Measurements from ENCODE around the gene GLYR1.

GLYR1 gene

GRCh38 chr16:4846503-4846900 lies 586 bp downstream of the GLYR1 start:
- DNase-seq, result no peak

DNA sequence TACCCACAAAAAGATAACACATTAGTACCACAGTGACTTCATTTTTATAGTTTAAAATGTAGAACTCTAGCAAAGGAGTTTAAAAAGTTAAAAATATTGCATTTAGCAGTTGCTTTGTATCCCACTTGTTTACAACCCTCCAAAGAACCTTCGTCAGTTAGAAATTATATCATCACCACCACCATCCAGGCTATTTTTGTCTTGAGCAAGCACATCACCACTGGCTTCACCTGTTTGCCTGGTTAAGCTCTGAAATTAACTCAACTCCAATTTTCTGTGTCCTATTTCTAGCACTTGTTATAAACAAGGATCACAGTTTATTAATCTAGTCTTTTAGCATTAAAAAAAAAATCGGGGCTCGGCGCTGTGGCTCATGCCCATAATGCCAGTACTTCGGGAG lies 6.1 kb downstream of the GLYR1 start:
- no peak for DNase-seq

GRCh38 chr16:4839942-4840341 lies 7.1 kb downstream of the GLYR1 start:
- DNase-seq, result no peak

GRCh38 chr16:4837733-4838501 lies 9.2 kb downstream of the GLYR1 start:
- no peak for DNase-seq

DNA sequence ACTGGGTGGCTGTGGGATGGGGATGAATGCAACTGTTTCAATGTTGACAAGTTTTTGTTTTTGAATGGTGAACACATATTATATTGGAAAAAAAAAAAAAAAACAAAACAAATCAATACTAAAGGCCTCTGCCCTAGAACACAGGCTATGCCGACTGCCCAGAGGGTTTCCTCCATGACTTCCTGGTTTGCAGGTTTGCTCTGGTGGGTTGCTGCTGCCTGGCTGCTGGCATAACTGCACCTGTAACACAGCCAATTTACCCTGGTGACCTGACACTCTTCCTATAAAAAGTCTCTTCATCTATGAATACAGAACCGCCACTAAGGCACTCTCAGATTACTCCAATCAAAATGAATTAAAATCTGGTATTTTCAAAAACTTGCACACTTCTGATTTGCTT lies 10.4 kb downstream of the GLYR1 start:
- no peak for DNase-seq

- DNase-seq, result no peak
Observed at GRCh38 chr16:4833584-4833983, 13.5 kb downstream of the GLYR1 start.

DNA sequence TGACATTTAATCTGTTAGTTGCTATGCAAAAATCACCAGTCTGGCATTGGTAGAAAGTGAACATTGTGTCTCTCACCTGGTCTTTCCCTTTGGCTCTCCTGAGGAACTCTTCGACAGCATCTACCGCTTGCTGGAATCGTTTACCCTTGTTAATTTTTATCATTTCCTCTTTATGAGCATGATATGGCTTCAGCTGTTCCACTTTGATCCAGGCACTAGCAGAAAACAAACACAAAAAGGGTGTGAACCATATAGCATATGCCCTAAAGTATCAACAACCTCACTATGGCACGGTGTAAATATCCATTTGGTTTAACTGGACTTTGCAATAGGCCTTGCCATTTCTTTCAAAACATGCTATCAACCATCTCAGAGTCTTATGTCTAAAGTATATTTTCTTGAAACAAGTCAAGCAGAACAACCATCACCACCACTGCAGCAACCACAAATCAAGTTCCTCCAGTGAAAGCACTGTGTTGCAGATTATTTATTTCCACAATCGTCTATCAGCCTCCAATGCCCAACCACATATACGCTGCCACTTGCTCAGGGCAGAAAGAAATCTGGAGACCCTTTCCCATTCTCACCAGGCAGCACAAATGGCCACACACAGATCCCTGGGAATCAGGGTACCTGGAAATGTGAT lies 14.3 kb downstream of the GLYR1 start:
- no peak for DNase-seq

DNA sequence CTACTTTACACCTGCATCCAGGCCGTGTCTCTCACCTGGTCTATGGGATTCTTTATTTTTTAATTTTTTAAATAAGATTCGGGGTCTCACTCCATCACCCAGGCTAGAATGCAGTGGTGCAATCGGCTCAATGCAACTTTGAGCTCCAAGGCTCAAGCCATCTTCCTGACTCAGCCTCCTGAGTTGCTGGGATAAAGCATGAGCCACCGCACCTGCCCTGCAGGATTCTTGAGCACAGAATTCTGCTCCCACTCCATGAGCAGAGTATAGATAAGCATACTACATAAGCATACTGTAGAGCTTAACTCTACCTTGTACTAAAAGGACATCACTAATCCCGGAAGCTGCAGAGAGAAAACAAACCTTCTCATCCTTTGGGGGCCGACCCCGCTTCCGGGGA lies 15.5 kb downstream of the GLYR1 start:
- DNase-seq, result no peak

GRCh38 chr16:4830408-4830807 lies 16.7 kb downstream of the GLYR1 start:
- DNase-seq, result no peak

GRCh38 chr16:4828567-4829321 lies 18.3 kb downstream of the GLYR1 start:
- no peak for DNase-seq

DNA sequence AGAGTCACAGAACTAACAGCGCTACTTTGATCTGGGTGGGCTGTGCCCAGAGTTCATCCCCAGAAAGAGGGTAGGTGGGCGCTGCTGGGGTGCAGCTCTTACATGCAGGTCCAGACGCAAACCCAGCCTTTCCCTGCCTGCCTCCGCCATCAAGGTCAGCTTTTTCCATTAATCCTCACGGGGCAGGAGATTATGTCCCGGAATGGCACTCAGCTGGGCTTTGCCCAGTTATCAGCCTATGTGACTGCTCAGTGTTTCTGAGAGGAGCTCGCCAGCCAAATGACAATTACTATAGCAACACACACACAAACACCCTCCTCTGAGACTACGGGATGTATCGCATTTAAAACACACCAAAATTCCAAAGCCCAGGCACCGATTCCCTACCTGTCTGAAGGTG lies 20.1 kb downstream of the GLYR1 start:
- no peak for DNase-seq

DNA sequence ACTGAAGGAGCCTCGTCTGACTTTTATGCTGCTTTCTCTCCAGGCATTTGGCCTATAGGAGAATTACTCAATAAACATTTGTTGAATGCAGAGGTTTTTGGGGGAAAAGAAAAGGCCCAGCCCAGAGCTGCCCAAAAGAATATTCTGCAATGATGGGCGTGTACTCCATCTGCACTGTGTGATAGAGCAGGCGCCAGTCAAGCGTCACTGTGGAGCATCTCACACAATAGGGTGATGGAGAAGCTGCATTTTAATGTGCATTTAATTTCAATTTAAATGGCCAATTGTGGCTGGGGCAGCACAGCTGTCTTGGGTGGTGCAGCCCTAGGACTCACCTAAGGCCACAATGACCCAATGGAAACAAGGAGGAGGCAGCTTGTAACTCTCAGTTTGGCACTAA lies 20.6 kb downstream of the GLYR1 start:
- DNase-seq, result no peak

DNA sequence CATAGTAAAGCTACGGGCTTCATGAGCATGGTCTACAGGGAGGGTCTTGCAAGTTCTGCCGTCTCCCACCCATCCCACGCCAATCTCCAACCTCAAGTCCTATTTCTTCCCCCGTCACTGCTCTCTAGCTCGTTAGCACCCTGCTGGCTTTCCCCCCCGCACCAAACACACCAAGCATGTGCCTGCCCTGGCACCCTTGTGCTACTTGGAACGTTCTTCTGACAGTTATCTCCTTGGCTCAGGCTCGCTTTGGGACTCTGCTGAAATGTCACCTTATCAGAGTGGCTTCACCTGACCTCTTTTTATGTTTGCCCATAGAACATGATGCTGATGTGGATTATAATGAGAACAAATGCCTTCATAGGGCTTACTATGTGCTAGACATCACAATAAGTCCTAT lies 21.9 kb downstream of the GLYR1 start:
- DNase-seq, result no peak

- no peak for DNase-seq
Observed at GRCh38 chr16:4820652-4821051, 26.4 kb downstream of the GLYR1 start.

DNA sequence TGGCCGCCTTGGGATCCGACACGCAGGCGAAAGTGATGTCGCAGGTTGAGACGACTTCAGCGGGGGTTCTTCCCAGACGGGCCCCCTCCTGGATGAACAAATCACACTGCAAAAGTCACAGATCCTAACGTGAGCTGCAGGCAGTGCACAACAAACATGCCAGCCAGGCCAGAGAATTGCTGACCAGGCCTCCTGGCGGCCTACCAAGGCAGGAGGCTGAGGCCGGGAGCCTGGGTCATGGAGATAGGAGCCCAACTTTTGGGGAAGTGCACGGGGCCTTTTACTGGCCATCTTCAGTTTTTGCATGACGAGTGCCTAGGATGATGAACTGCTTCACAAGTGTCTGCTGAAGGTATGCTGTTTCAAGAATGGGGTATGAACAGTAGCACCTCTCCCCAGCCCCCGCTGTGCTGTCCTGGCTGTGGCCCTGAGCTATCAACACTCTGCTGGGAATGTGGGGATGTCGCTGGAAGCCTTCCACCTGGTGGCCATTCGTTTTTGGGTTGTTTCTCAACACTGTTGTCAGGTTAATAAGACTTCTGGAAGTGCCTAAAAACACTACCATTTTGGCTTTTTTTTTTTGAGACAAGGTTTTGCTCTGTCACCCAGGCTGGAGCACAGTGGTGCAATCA lies 32.4 kb downstream of the GLYR1 start:
- no peak for DNase-seq

GRCh38 chr16:4814046-4814445 lies 33.0 kb downstream of the GLYR1 start:
- DNase-seq, result no peak

- no peak for DNase-seq
Observed at GRCh38 chr16:4813251-4814003, 33.7 kb downstream of the GLYR1 start.

DNA sequence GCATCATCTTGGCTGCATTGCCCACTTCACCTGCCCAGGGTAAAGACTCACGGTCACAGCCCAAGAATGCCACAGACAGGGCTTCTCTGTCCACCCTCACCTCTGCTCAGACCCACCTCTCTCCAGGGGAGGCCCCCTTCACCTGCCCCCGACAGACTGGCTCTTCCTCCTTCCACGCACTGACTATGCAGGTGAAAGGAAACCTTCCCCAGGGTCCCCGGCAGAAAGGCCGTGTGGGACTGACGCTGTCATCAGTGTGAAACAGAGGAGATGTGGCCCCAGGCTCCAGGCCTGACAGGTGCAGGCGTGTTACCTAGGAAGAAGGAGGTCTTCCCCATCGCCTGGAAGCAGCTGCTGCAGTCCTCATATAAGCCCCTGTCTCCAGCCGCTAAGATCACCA lies 35.3 kb downstream of the GLYR1 start:
- no peak for DNase-seq

- no peak for DNase-seq
Observed at GRCh38 chr16:4811242-4811641, 35.8 kb downstream of the GLYR1 start.

DNA sequence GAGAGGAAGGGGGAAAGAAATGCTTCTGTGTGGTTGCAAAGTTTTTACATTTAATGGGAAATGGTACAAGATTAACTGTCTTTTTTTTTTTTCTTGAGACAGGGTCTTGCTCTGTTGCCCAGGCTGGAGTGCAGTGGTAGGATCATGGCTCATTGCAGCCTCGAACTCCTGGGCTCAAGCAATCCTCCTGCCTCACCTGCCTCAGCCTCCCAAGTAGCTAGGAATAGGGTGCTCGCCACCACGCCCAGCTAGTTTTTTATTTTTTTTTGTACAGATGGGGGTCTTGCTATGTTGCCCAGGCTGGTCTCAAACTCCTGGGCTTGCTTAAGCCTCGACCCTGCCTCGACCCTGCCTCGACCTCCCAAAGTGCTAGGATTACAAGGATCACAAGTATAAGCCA lies 40.8 kb downstream of the GLYR1 start:
- DNase-seq, result no peak

DNA sequence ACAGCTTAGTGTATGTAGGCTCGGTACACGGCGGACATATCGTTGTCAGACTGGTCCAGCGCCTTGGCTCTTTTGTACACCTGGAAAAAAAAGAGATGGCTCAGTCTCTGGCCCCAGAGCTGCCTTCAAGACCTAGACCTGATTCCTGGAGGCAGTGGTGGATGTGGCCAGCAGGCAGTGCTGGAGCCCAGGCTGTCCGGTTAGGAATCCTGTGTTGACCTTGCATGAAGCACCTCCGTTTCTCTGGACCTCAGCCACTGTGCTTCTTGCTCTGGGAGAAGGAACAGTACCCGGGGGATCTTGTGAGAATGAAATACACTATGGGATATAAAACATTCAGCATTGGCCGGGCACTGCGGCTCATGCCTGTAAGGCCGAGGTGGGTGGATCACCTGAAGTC lies 41.9 kb downstream of the GLYR1 start:
- no peak for DNase-seq

DNA sequence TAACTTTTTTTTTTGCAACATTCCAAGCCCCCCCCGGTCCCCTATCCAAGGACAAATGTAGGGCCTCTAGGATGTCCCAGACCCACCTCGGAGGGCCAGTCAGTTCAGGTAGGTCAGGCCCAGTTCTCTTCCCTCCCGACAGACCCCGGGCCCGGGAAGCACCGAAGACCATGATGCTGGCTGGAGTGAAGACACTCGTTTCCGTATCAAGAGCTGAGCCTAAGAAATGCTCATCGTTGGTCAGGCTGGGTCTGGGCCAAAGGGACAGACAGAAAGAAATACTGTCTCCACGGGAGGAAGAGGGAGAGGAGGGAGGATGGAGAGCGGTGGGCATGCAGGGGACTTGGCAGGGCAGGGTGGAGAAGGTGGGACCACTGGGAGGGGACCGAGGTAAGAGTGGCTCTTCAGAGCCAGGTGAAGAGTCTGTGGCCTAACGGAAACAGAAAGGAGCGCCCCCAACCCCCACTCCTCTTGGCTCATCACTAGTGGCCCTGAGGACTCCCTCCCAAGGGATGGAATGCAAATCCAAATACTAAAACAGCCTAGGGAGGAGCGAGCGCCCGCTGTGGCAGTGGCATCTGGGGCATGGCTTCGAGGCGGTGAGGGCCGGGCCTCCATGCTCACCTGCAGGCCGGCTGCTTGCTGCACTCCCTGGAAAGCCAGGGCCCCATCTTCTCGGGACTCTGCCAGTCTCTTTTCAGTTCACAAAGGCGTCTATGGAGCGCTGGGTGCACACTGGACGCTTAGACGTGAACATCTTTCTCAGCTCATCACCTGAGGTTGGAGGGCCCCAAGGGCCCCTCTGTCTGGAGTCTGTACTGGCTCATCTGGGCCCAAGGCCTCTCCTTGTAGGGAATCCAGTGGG lies 43.0 kb downstream of the GLYR1 start:
- no peak for DNase-seq

Data from NCI-H526 treated with DMSO at 0.1 percent for 48 hours (cell line).